ENCODE results near the gene B3GALNT1.

Gene B3GALNT1, protein sequence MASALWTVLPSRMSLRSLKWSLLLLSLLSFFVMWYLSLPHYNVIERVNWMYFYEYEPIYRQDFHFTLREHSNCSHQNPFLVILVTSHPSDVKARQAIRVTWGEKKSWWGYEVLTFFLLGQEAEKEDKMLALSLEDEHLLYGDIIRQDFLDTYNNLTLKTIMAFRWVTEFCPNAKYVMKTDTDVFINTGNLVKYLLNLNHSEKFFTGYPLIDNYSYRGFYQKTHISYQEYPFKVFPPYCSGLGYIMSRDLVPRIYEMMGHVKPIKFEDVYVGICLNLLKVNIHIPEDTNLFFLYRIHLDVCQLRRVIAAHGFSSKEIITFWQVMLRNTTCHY

DNA sequence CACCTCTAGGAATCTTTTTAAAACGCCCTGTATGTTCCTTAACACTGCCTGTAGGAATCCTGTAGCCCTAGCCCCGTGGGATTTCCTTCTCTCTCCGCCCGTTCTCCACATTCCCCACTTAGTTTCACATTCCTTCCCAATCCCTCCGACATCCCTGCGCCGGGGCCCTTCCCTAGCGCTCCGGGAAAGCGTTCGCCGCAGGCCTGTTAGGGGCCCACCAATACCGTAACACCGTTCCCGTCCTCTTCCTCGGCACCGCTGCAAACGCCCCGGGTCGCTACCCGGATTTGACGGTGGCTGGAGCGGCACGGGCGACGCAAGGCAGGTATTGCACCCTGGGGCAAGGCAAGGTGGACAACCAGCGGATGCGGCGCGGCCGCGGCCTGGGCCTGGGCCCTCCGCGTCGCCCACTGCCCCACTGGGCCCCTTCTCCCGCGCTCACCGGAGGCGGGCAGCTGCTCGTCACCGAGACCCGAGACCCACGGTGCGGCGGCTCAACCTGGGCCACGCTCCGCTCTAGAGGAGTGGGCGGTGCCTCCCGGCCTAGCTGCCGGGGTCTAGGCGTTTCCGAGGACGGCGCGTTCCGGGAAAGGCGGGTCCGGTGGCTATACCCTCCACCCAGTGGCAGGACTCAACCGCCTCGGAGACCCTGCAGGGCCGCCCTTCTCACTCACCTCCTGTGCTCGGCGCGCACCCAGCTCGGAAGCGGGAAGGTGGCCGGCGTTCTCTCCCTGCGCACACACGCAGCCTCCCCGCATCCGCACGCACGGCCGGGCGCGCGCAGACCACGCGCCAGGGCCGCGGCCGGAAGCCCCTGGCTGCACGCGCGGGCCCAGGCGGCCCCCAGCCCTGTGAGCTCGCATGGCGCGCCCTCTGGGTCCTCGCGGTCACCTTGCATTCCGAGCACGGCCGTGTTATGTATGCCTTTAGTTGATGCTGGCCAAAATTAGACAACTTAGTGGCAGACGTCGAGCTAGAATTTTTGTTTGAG, at the start of gene B3GALNT1:
B3GALNT1 (minus strand) TSS at position 789 of the 991 bp plus-strand sequence. CDS start 18,595 bp downstream, outside the sequence.
- peak in 11 of 14 donors; percentile 15 to 67 (median 35) for DNase-seq

DNA sequence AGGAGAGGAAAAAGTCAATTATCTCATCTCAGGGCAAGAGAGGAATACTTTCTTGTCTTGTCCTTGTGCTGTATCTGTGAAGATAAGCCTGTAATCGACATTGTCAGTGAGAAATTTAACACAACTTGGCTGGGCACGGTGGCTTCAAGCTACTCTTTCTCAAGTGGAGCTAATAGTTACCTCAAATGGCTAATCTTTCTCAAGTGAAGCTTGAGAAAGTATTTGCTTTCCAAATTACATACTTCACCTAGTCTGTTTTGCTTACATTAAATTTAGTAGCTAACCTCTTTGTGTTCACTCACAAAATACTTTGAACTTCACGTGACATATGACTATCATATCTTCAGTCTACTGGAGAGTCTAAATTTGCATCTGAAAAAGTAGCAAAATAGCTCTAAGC, 48.3 kb upstream of the B3GALNT1 start:
- DNase-seq: no peak

DNA sequence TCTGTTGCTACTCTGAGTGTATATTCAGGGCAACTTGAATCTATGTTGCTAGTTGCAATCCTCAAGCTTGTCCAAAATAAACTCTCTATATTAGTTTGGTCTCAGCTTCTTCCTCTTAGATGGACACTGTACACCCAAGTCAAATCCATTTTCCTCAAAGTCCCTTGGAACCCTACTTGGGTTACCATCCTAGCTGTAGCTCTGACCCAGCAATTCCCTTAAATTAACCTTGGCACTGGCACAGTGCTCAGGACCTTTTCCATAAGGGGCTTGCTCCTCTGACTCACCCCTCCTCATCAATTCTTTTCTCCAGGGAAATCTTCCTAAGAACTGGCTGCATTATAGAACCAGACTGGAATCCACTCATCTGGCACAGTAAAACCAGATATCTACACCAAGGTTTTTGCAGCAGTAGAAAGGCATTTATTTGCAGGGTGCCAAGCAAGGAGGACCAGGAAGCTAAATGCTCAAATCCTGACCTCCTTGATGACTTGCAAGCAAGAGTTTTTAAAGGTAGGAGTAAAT, 44.9 kb upstream of the B3GALNT1 start:
- DNase-seq: no peak

DNA sequence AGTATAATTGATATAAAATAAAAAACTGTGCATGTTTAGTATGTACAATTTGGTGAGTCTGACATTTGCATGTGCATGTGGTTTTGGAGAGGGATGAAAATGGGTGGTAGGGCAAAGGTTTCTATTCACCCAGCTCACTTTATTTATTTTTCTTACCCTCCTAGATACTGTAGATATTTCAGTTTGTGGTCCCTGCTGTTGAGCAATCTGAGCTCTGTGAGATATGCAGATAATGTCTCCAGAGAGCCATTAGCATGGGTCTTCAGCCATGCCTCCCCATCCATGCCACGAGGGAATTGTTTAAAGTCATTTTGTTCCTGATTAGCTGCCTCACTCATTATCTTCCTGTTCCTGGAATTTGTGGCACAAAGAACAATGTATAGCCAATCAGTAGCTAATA, 44.4 kb upstream of the B3GALNT1 start:
- no peak for DNase-seq

DNA sequence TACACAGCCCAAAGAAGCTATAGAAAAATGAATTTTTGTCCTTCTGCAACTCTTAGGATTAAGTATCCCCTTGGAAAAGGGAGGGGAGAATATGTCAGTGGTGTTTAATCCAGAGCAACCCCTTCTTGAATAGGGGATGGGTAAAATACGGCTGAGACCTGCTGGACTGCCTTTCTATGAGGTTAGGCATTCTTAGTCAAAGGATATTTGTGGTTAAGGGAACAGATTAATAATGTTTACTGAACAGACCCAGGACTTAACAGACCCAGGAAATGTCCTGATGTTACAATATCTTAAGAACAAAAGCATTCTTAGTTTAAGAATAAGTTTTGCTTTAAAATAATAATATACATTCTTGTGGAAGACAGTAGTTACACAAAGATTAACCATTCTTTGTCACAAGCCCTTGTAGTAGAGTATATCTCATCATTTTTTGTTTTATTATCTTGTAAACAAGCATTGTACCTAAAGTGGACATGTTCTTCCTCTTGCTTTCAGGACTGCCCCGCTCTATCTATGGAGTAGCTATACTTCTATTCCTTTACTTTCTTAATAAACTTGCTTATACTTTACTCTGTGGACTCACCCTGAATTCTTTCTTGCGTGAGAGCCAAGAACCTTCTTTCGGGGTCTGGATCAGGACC, 43.8 kb upstream of the B3GALNT1 start:
- DNase-seq: no peak

DNA sequence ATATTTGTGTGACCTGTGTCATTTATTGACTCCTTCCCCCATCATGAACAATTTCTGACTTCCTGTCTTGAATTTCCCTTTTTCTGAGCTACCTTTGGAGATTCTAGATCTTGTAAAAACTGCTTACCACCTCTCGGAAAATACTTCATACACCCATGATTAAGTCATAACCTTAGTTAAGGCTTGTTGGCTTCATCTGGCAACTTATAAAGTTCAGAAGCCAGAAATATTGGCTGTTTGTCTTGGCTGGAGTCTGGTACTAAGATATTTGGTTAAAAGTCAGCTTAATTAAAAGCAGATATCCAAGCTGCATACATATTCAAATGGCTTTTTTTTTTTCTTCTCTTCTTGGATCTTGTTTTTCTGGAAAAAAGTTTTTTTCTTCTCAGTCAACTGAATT, 37.3 kb upstream of the B3GALNT1 start:
- DNase-seq: no peak

DNA sequence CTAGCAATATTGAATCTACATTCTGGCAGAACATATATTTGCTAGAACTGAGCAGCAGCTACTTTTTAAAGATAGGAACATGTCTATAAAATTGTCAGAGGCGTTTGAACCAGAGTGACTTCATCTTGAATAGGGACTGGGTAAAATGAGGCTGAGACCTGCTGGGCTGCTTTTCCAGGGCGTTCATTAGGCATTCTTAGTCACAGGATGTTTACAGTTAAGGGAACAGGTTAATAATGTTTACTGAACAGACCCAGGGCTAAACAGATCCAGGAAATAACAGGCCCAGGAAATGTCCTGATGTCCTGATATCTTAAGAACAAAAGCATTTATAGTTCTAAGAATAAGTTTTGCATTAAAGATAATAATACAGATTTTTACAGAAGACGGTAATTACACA, 34.5 kb upstream of the B3GALNT1 start:
- DNase-seq: no peak

DNA sequence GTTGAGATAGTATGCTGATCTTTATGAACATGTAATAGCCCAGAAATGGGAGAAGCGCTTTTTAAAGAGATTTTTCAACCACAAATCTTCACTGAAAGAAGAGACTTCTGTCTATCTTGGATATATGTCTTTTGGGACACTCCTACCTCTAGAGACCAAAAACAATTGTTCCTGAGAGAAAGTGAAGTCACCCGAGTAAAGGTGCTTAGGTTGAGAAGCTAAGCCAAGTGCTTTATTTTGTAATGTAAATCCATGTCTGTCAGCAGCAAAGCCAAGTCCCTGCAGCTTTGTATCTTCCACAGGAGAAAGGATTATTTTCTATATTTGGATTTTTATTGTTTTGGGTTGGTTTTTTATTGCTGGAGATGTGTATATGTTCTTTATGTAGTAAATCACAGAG, 32.1 kb upstream of the B3GALNT1 start:
- DNase-seq: no peak

DNA sequence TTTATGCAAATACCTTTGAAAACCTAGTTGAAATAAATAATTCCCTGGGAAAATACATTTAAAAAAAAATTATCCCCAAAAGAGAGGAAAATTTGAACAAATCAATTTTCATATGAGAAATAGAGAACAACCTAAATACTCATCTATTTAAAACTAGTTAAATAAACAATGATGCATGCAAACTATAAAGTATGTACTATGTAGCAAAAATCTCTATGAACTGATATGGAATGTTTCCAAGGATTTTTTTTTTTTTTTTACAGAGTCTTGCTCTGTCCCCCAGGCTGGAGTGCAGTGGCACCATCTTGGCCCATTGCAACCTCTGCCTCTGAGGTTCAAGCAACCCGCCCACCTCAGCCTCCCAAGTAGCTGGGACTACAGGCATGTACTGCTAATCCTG, 27.2 kb upstream of the B3GALNT1 start:
- DNase-seq: no peak

DNA sequence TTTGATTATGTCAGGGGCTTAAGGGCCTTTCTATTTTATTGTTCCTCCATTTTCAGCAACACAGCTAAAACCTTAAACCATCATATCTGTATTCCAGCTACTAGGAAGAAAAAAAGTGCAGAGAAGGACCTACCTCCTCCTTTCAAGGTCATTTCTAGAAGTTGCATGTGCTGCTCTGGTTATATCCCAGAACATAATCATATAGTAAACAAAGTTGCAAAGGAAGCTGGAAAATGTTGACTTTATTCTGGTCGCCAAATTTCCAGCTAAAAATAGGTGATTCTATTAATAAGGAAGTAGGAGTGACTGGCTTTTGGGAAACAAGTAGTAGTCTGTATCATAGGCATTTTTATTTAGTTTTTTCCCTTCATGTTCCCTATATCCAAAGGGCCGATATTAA, 21.3 kb upstream of the B3GALNT1 start:
- DNase-seq: no peak

DNA sequence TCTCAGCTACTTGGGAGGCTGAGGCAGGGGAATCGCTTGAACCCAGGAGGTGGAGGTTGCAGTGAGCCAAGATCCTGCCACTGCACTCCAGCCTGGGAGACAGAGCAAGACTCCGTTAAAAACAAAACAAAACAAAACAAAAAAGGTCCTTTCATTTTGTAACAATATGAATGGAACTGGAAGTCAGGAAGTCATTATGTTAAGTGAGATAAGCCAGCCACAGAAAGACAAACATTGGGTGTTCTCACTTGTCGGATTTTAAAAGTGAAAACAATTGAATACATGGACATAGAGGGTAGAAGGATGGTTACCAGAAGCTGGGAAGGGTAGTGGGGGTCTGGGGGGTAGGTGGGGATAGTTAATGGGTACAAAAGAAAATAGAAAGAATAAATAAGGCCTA, 12.5 kb upstream of the B3GALNT1 start:
- DNase-seq: no peak

DNA sequence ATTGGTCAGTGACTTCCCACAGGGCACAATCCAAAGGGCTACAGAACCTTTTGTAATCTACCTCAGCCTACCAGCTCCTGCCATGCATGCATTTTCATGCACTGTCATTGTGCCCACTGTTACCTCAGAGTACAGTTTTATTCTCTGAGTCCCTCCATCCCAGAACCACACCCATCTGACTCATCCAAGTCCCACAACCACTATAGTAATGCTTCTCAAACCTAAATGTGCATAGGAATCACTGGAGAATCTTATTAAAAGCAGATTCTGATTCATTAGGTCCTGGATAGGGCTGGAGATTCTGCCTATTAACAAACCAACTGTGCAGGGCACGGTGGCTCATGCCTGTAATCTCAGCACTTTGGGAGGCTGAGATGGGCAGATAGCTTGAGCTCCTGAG, 3.7 kb upstream of the B3GALNT1 start:
- DNase-seq: no peak

DNA sequence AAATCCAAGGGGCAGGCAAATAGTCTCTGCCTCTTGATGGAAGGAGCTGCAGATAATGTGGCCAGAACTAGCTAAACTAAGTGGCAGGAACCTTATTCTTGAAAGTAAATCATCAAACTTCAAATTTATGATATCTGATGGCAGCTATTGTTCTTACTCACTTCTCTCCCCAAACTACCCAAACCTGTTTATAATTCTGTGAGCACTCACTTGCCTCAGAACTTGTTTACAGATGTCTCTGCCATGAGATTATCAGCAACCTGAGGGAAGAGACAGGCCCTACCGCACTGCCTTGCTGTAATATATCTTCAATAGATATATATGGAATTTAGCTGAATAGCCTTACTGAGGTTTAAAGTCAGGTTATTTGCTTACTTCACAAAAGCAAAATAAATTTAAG, 2.2 kb upstream of the B3GALNT1 start:
- no peak for DNase-seq

DNA sequence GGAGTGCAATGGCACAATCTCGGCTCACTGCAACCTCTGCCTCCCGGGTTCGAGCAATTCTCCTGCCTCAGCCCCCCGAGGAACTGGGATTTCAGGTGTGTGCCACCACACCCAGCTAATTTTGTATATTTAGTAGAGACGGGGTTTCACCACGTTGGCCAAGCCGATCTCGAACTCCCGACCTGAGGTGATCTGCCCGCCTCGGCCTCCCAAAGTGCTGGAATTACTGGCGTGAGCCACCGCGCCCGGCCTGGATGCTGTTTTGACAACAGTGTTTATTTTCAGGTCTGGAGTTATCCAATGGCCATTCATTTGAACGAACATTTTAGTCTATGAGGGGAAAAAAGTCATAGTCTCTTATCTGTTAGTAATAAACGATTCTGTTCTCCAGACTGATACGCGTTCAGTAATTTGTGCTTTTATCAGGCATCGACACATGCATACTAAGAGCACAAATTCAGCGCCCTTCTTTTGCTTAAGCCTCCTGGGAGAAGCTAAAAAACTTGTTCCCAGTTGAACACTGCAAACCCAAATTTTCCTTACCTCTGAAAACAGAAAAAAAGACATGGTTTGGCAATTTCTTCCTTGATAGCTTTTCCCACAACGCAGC, 1.3 kb downstream of the B3GALNT1 start:
- DNase-seq: no peak

DNA sequence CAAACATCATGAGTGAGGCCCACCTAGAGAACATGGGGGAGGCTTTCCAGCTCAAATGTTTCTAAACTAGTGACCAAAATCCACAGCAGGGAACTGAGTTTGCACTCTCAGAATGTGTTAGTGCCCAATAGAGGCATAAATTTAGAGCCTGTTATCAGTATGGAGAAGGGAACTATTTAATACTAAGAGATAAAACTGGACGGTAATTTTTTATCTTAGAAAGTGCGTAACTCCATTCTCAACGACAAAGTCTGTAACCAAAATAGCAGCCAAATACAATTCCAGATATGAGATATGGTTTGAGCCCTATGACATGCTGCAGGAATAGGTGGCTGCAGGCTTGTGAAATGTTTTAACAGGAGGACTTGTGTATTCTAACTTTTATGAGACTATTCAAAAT, 3.5 kb downstream of the B3GALNT1 start:
- no peak for DNase-seq

DNA sequence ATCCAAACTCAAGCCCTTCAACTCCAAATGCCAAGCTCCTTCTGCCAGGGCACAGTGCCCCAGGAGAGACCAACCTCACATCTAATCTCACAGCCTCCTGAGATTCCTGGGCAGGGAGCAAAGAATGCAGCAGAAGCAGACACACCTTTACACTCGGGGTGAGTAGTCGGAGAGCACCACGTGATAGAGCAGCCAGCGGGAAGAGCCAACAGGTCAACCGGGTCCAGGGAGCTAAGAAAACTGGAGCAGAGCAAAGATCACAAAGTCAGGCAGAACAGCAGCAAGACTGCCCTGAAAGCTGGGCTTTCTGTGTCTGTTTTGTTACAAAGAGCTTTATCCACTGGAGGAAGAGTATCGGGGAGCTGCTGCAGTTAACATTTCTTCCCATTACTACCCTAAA, 4.2 kb downstream of the B3GALNT1 start:
- DNase-seq: no peak

DNA sequence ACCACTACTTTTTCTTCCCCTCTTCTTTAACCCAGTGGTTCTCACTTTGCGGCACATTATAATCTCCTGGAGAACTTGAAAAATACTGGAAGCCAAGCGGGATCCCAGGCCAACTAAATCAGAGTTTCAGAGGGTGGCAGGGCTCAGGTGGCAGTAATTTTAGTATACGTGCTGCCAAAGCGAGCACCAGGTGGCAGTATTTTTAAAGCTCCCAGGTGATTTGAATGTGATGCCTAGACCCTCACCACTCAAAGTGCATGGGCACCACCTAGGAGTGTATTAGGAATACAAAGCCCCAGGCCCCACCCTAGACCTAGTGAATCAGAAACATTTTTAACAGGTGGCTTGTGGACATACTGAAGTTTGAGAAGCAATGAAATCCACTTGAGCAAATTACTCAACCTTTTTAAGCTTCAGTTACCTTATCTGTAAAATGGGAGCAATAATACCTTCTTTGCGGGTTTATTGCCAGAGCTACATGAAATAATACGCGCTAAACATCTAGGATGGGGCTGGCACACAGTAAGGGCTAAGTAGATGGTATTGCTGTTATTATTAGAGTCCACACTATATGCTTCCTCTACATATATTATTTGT, 8.3 kb downstream of the B3GALNT1 start:
- no peak for DNase-seq

DNA sequence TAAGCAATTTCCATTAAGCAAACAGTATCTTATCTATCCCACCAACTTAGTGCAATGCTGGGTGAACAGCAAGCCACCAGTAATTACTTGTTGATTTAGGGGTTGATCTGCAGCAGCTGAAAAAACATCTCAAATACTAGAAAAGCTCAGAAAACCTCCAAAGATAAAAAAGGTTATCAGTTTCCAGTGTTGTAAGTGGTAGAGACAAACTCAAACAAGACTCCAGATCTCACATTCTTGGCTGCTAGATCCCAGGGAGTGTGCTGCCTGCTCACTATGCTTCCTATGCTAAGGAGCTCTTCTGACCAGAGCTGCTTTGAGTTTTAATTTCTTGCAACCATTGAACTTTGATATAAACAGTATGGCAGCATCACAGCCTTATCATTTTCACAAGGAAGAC, 11.3 kb downstream of the B3GALNT1 start:
- no peak for DNase-seq

DNA sequence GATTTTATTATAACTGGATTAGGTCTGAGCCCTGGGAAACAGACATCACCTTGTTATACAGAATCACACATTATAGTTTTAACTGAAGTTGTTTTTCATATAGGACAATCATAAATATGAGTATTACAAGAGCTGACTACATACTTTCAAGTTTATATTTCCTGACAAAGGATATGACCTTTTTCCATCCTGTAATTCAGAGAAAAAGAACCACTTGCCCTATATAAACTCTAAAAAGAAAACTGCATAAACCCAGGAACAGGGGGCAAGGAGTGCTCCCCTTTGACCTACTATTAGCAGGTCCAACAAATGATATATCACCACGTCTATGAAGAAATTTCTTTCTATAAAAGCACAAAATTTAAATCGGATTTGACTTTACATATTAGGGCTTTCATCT, 20.9 kb downstream of the B3GALNT1 start:
- DNase-seq: no peak

DNA sequence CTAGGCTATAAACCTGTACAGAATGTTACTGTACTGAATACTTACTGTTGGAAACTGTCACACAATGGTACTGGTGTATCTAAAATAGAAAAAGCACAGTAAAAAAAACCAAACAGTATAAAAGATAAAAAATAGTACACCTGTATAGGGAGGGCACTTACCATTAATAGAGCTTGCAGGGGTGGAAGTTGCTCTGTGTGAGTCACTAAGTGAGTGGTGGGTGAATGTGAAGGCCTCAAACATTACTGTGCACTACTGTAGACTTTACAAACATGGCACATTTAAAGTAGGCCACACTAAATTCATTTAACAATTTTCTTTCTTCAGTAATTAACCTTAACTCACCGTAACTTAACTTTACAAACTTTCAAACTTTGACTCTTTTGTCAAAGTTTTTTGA, 22.0 kb downstream of the B3GALNT1 start:
- no peak for DNase-seq

DNA sequence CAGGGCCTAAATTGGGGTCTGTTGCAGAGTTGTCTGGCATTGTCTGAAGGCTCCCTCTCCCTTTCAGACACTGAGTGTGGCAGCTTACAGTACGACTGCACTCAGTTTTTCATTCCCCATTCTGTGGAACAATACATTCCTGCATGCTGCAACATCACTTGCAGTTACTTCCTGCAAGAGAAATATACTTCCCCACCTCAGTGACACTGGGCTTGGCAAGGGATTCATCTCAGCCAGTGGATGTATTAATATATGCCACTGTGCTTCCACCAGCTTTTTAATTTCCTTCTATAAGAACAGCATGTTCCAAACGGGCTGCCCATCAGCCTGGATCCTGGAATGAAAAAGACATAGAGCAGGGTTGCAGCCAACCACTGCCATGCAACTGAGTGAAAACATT, 23.1 kb downstream of the B3GALNT1 start:
- DNase-seq: peak in 1 of 14 donors; percentile 24

DNA sequence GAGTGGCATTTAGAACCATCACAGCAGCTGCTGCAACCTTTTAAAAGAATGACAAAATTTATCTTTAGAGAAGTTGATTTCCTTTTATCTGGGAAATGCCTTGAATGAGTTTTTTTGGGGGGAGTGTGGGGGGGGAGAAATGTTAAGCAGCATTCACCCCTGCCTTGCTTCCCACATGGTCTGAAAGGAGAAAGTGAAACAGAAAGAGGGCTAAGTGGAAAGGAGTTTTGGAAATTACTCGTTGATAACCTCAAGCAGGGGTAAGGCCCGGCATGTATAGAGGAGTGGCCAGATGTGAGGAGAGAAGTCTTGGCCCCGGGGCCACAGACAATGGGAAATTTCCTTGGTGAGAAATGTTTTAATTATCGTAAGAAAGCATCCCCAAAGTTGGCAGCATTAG, 23.5 kb downstream of the B3GALNT1 start:
- no peak for DNase-seq

Measured in C1 segment of cervical spinal cord (tissue), 14 donors.